ENCODE data around the gene SUMO4.

Gene SUMO4

DNA sequence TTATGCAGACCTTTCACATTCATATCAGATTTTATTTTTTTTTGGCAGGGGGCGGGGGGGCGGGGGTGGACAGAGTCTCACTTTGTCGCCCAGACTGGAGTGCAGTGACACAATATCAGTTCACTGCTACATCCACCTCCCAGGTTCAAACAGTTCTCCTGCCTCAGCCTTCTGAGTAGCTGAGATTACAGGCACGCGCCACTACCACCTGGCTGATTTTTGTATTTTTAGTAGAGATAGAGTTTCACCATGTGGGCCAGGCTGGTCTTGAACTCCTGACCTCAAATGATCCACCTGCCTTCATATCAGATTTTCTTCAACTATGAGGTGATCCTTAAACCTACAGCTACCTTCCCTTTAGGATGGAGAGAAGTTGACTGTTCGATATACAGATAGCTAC lies 8.0 kb upstream of the SUMO4 start:
- no peak for DNase-seq

GRCh38 chr6:149392535-149392934 lies 7.5 kb upstream of the SUMO4 start:
- DNase-seq, result no peak

DNA sequence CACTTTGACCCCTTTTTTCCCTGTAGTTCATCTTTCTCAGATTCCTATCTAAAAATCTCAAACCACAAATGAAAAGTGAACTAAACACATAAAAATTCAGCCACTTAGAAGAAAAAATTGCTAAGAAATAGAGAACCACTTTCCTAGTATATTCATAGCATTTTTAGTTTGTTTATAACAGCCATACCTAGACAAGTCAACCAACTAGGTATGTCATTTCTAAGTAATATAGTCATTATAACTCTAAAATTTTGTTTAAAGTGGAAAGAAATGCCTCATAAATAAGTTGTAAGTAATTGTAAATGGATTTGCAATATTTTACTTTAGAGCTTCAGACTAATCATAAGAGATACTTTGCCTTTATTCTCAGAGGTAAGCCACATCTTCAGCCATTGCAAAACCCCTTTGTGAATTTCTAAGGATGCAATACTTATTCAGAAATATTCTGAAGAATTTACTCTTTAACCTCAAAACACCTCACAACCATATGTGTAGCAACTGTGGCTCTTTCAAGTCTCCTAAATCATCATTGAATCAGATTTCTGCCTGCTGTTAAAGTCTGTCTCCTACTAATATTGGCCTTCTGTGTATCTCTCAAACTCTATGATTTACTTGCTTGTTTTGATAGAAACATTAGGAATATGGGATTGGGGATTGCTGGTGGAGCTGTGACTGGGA lies 6.9 kb upstream of the SUMO4 start:
- no peak for DNase-seq

DNA sequence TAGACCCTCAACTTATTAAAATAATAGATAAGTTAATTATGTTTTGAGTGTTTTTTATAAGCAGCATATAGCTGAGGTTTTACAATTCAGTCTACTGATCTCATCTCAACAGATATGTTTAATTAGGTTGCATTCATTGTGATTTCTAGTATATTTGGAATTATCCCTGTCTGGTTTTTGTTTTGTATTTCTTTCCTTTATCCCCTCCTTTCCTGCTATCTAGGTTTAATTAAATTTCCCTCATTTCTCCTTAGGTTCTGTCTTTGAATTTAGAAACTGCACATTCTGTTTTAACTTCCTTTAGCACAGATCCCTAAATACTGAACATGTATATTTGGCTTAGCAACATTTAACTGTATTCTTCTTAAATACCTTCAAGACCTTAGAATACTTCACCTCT lies 4.9 kb upstream of the SUMO4 start:
- DNase-seq, result no peak

DNA sequence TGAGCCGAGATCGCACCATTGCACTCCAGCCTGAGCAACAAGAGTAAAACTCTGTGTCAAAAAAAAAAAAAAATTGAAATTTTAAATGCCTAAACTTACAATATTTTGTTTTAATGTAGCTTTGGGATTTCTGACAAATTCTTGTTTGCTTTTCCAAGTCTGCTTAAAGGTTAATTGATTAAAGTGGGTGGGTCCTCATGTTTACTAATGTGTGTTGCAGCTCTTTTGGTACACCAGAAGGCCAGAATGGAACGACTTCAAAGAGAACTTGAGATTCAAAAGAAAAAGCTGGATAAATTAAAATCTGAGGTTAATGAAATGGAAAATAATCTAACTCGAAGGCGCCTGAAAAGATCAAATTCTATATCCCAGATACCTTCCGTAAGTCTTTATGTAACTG lies 2.7 kb upstream of the SUMO4 start:
- no peak for DNase-seq

DNA sequence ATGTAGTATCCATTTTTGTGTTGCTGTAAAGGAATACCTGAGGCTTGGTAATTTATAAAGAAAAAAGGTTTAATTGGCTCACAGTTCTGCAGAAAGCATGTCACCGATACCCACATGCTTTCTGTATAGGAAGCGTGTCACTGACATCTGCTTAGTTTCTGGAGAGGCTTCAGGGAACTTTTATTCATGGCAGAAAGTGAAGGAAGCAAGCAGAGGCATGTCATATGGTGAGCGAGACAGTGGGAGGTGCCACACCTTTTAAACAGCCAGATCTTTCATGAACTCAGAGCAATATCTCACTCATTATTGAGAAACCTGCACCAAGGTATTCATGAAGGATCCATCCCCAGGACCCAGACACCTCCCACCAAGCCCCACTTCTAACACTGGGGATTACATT lies 3.5 kb downstream of the SUMO4 start:
- DNase-seq, result no peak

GRCh38 chr6:149405823-149406765 lies 6.0 kb downstream of the SUMO4 start:
- DNase-seq, result no peak

GRCh38 chr6:149409617-149410016 lies 9.6 kb downstream of the SUMO4 start:
- DNase-seq, result no peak

GRCh38 chr6:149410557-149410956 lies 10.5 kb downstream of the SUMO4 start:
- DNase-seq, result no peak

DNA sequence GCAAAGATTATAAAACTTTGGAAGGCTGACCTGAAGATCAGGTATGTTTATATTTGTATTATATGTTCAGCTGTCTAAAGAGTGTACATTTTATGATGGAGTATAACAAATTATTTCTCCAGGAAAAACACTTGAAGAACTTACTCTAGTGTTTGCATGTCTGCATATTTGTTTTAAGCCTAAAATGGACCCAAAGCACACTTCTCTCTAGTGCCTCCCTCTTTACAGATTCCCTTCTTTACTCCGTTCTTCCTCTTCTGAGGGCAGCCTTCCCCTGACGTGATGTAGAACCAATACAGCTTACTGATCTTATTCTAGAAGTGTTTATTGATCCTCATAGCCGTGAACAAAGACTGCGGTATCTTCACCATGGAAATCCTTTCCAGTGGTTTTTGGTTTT lies 13.9 kb downstream of the SUMO4 start:
- no peak for DNase-seq

DNA sequence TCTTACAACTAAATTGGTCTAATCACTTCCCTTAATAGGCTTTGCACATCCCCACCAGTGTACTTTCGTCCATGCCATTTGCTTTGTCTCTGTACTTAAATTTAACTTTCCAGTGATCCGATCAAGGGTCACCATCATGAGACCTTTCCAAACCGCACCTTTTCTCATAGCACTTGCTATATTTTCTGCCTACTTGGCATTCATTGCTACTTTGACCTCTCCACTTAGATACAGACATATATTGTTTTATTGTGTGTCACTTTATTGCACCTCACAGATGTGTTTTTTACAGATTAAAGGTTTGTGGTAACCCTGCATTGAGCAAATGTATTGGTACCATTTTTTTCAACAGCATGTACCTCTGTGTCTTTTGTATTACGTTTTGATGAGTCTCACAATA lies 14.8 kb downstream of the SUMO4 start:
- DNase-seq, result no peak

- no peak for DNase-seq
These were observed 19.8 kb downstream of the SUMO4 start for GRCh38 chr6:149419696-149420404.

DNA sequence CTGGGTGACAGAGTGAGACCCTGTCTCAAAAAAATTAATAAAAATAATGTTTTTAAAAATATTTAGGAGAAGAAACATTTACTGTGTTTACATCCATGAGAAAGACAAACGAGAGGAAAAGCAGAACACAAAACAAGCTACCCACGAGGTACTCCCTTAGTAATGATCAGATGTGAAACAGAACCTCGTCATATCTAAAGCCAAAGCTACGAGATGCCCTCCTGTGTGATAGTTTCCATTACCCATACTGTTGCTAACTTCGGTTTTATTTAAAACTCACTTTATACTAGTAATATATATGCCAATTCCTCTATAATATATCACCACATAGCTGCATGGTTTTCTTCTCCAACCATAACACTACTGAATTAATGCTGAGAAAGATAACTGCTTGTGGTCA lies 21.1 kb downstream of the SUMO4 start:
- DNase-seq, result no peak

DNA sequence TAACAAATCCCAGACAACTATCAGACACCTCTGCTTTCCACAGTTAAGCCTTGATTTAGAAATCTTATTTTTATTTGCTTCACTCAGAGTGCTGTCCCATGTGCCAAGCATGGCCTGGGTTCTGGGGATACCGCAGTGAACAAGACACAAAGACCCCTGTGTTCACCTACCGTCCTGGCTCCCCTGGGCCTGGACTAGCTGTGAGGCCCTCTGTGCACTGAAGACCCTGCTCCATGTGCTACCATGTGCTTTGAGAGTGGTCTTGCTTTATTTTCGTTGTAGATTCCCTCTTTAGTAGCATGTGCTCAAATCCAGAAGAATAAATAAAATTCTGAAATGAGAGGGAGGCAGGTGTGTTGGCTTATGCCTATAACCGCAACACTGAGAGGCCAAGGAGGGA lies 22.5 kb downstream of the SUMO4 start:
- DNase-seq, result no peak

GRCh38 chr6:149423964-149424440 lies 23.9 kb downstream of the SUMO4 start:
- no peak for DNase-seq

DNA sequence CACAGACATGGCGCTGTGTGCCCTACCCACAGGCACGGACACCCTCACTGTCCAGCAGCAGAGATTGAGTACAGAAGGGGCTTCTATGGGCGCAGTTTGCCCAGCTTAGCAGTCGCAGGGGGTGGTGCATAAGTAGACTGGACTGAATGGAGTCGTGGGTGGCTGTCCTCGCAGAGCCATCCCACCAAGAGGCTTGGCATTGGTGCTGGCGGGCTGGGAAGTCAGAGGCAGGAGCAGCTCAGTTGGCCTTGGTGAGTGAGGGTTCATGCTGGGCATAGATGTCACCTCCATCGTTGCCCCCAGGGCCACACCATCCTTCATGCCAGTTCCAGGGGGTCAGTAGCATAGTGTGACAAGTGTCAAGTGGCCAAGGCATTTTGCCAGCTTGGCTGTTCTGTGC lies 25.2 kb downstream of the SUMO4 start:
- no peak for DNase-seq

- no peak for DNase-seq
These were observed 25.7 kb downstream of the SUMO4 start for GRCh38 chr6:149425754-149426153.

DNA sequence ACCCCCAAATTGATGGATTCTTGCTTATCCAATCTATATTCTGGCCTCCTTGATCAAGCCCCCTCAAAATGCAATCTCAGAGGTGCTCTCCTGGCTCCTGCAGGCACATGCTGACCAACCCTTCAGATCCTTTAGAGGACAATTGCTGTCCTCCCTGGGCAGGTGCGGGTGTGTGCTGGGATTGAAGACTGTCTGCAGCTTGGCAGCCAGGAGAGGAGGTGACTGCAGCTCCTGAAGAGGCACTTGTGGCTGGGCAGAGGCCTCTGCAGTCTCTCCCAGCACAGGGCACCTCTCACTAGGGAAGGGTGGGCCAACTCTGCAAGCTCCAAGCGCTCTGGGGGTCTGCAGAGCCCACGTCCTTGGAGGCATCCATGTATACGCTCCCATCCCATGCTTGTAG lies 28.5 kb downstream of the SUMO4 start:
- DNase-seq, result no peak

DNA sequence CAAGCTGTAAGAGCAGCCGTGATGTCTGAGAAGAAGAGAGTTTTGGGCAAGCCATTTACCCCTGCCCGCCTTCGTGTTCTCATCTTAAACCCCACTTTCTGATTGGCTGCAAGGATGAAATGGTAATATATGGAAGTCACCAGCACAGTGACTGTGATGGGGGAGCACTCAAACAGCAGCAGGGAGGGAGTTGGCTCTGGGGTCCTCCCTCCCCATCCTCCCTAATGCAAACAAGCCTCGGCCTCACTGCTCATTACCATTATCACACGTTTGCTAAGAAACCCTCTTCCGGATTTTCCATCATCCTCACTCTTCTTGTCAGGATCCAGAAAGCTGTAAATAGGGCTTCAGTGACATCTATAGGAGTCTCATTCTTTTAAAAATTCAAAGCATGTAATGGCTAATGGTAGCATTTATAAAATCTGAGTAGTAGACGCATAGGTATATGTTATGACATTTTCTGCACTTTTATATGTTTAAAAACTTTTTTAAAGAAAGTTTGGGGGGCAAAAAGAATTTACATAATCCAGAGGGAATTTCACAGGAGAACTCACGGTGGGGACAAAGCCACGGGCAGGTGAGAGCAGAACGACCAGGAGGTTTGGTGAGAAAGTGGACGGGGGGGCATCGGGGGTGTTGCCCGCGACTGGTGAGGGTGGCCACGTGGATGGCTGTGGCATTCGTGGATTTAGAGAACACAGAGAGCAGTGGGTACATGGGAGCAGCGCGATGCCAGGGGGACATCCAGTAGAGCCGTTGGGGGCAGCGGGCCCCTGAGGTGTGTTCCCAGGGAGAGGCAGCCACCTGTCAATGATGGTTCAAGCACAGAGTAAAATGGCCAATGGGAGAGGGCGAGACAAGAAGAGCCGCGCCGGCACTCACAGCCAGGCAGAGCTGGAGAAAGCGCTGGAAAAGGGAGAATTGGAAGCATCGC lies 29.6 kb downstream of the SUMO4 start:
- no peak for DNase-seq

DNA sequence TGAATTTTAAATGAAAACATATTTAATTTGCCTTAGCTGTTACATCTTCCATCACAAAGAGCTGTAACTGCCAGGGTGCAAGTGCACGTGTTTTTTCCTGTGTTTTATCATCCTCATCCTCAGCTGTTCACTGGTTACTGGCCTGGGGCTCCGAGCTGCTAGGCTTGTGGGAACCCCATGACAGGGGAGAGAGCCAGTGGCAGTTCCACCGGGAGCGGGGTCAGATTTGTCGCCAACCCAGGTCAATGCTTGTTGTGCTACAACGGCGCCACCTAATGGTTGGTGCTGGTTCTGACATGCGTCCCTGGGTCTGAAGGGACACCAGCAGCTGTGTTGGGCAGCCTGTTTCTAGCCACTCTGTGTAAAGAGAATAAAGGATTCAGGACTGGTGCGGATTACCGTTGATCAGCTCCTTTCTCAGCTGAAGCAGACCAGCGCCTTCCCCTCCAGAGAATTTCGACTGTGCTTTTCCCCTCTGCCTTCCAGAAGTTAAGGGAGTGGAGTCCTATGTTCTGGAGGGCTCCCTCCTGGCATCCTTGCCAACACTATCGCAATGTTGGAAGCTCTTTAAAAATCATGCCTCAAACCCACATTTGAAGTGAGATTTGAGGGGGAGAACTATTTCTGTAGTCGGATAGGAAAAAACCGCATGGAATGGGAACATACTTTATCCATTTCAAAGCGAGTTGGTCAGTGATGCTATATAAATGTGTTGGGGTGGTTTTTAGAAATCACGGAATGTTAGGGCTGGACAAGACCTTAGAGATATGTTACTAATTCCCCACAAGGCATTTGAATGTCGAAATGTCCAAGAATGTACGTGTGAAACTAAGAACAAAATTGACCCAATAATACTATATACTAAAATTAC lies 32.1 kb downstream of the SUMO4 start:
- DNase-seq, result peak; percentile 95 to 96

DNA sequence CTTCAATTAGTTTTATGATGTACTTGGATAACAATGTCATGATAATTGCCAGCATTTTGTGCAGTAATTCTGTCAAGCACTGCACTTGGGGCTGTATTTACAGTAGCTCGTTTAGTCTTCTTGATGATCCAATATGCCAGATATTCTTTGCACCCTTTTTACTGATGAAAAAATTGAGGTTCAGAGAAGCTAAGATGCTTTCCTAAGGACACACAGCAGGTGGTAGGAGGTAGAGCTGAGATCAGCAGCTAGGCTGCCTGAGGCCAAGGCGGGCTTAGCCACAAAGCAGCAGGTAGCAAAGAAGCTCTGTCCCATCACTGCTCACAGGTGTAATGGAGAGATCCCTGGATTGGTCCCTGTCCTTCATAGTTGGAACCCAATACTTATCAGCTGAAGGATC lies 33.3 kb downstream of the SUMO4 start:
- DNase-seq, result no peak
